MM.1S (cell line): Measurements from ENCODE around the gene TIMM23B.
"Not testable (repeated sequence)": the region's sequence is repeated elsewhere in the genome, so short reads cannot be mapped to it uniquely, and the experiment has no call there.

Experiments
- DNase-seq: peaks from one replicate; pipeline ENCODE4 v3.0.0-alpha.2; 2015
- H2AFZ ChIP-seq: fragments of 300-600 bp; sonication (generic); 2 replicates; pipeline ENCODE4 v1.6.0; 2016; ENCODE audit warnings: antibody characterized with exemption, low read length
- H3F3A ChIP-seq: fragments of 300-600 bp; sonication (generic); 2 replicates; pipeline ENCODE4 v1.6.1; 2016; ENCODE audit warnings: mild to moderate bottlenecking, antibody characterized with exemption, low read length, moderate library complexity, mixed read lengths; ENCODE audit not compliant: insufficient read depth
- H3K27ac ChIP-seq: fragments of 300-600 bp; sonication (generic); 2 replicates; pipeline ENCODE4 v1.5.1; 2016; ENCODE audit warnings: mild to moderate bottlenecking, low read length
- H3K27me3 ChIP-seq: fragments of 300-600 bp; sonication (generic); replicated peaks from 2 replicates; pipeline ENCODE4 v1.6.0; 2016; ENCODE audit warnings: low read length; ENCODE audit not compliant: insufficient read depth
- H3K36me3 ChIP-seq: fragments of 300-600 bp; sonication (generic); replicated peaks from 2 replicates; pipeline ENCODE4 v1.6.1; 2016; ENCODE audit warnings: mild to moderate bottlenecking, low read length, mixed read lengths; ENCODE audit not compliant: insufficient read depth
- H3K4me1 ChIP-seq: fragments of 300-600 bp; sonication (generic); 2 replicates; pipeline ENCODE4 v1.6.1; 2016; ENCODE audit warnings: low read length, mixed read lengths
- H3K4me2 ChIP-seq: fragments of 300-600 bp; sonication (generic); 2 replicates; pipeline ENCODE4 v1.6.0; 2016; ENCODE audit warnings: low read depth, low read length
- H3K4me3 ChIP-seq: fragments of 300-600 bp; sonication (generic); 2 replicates; pipeline ENCODE4 v1.5.1; 2016; ENCODE audit warnings: low read length, mixed read lengths
- H3K79me2 ChIP-seq: fragments of 300-600 bp; sonication (generic); 2 replicates; pipeline ENCODE4 v1.6.1; 2016; ENCODE audit warnings: mixed run types, low read length, mixed read lengths
- H3K9ac ChIP-seq: fragments of 300-600 bp; sonication (generic); 2 replicates; pipeline ENCODE4 v1.6.1; 2016; ENCODE audit warnings: low read length, mixed read lengths
- H3K9me2 ChIP-seq: fragments of 300-600 bp; sonication (generic); replicated peaks from 2 replicates; pipeline ENCODE4 v1.6.1; 2016; ENCODE audit warnings: mild to moderate bottlenecking, low read length, mixed read lengths; ENCODE audit not compliant: insufficient read depth
- H3K9me3 ChIP-seq: fragments of 300-600 bp; sonication (generic); replicated peaks from 2 replicates; pipeline ENCODE4 v1.6.1; 2016; ENCODE audit warnings: mild to moderate bottlenecking, low read length, mixed read lengths; ENCODE audit not compliant: insufficient read depth
- H4K20me1 ChIP-seq: fragments of 300-600 bp; sonication (generic); 2 replicates; pipeline ENCODE4 v1.6.1; 2016; ENCODE audit warnings: mild to moderate bottlenecking, low read length, moderate library complexity, mixed read lengths; ENCODE audit not compliant: insufficient read depth

TIMM23B gene

GRCh38 chr10:49941447-49942338, at the start of gene TIMM23B, which contains the start of gene PARG:
TSS of gene TIMM23B (plus strand) at chr10:49942053. CDS start at chr10:49942195, 142 bp downstream.
TSS of gene PARG (minus strand) at chr10:49942027. CDS start at chr10:49941725, 302 bp downstream.
- H3K27me3 ChIP-seq, result not testable (repeated sequence)

GRCh38 chr10:49899999-49900398, 41.9 kb upstream of the TIMM23B start:
- H3K4me1 ChIP-seq, H3K27me3 ChIP-seq, H2AFZ ChIP-seq, H3K27ac ChIP-seq, H3K9me3 ChIP-seq, H3K4me3 ChIP-seq, H3K79me2 ChIP-seq, H3K9ac ChIP-seq, DNase-seq, H3K4me2 ChIP-seq, H3K9me2 ChIP-seq, H4K20me1 ChIP-seq, H3K36me3 ChIP-seq, H3F3A ChIP-seq: not testable (repeated sequence)

More at GRCh38 chr10:49941447-49942338, at the start of gene TIMM23B, which contains the start of gene PARG:
- Histone ChIP-seq H3K9ac (peak within 1 kb of the TSS; percentile 85), H3K4me2 (peak within 1 kb of the TSS; percentile 60), H3K27ac (peak within 1 kb of the TSS; percentile 52; the same call in 1 of the 2 replicates), H2AFZ (0 out of 2 replicates have a peak within 1 kb of the TSS, but pooled peaks have one; percentile 35), H3K4me3 (peak within 1 kb of the TSS; percentile 68), H3K79me2 (peaks cover 52% of the 10 kb centered on the region)
- H3F3A ChIP-seq, H3K9me2 ChIP-seq, H4K20me1 ChIP-seq, H3K4me1 ChIP-seq, H3K9me3 ChIP-seq, H3K36me3 ChIP-seq: not testable (repeated sequence)
- DNase-seq, result peak; percentile 83

- H3K36me3 ChIP-seq, DNase-seq, H3K4me2 ChIP-seq, H3K79me2 ChIP-seq, H3K27ac ChIP-seq, H3K4me1 ChIP-seq, H3F3A ChIP-seq, H3K9me3 ChIP-seq, H3K4me3 ChIP-seq, H4K20me1 ChIP-seq, H2AFZ ChIP-seq, H3K27me3 ChIP-seq, H3K9ac ChIP-seq, H3K9me2 ChIP-seq: not testable (repeated sequence)
These were observed 41.4 kb upstream of the TIMM23B start for GRCh38 chr10:49900406-49900805.

GRCh38 chr10:49903829-49904228, 38.0 kb upstream of the TIMM23B start:
- H3F3A ChIP-seq, DNase-seq: not testable (repeated sequence)

GRCh38 chr10:49908290-49909080, 33.4 kb upstream of the TIMM23B start:
- H3K9me3 ChIP-seq, H4K20me1 ChIP-seq, H3F3A ChIP-seq, H3K9ac ChIP-seq, H3K4me3 ChIP-seq, H3K36me3 ChIP-seq, H2AFZ ChIP-seq, DNase-seq, H3K4me2 ChIP-seq, H3K4me1 ChIP-seq, H3K9me2 ChIP-seq, H3K79me2 ChIP-seq, H3K27ac ChIP-seq, H3K27me3 ChIP-seq: not testable (repeated sequence)

More at GRCh38 chr10:49903829-49904228, 38.0 kb upstream of the TIMM23B start:
- H4K20me1 ChIP-seq, H3K4me1 ChIP-seq, H3K4me2 ChIP-seq, H3K27me3 ChIP-seq, H3K27ac ChIP-seq, H3K9ac ChIP-seq, H3K36me3 ChIP-seq, H2AFZ ChIP-seq, H3K4me3 ChIP-seq, H3K9me2 ChIP-seq, H3K9me3 ChIP-seq, H3K79me2 ChIP-seq: not testable (repeated sequence)

- not testable (repeated sequence) for H3K9ac ChIP-seq, H3K27me3 ChIP-seq, H3K4me2 ChIP-seq, H3K9me2 ChIP-seq, H3F3A ChIP-seq, H3K4me1 ChIP-seq, H2AFZ ChIP-seq, H3K4me3 ChIP-seq, H4K20me1 ChIP-seq, DNase-seq, H3K36me3 ChIP-seq, H3K9me3 ChIP-seq, H3K27ac ChIP-seq, H3K79me2 ChIP-seq
These were observed 31.6 kb upstream of the TIMM23B start for GRCh38 chr10:49910295-49910694.

GRCh38 chr10:49916451-49916850, 25.4 kb upstream of the TIMM23B start:
- H3K4me2 ChIP-seq, H3K4me1 ChIP-seq, H4K20me1 ChIP-seq, DNase-seq, H3K27me3 ChIP-seq, H3K9ac ChIP-seq, H3K79me2 ChIP-seq, H3K36me3 ChIP-seq, H3K9me3 ChIP-seq, H3K4me3 ChIP-seq, H2AFZ ChIP-seq, H3K27ac ChIP-seq, H3K9me2 ChIP-seq, H3F3A ChIP-seq: not testable (repeated sequence)
